GM12873 (cell line): ENCODE data around the gene GRIA4.

ENCODE experiments used
- CTCF ChIP-seq: IDR thresholded peaks from 2 replicates; pipeline ENCODE4 v1.5.1; 2012; ENCODE audit warnings: low read depth, mild to moderate bottlenecking, moderate library complexity, low read length, control low read depth; ENCODE audit not compliant: insufficient read depth; ENCODE audit errors: missing control alignments

GRIA4 gene

GRCh38 chr11:105609832-105610781, at the start of gene GRIA4:
GRIA4 (plus strand) TSS chr11:105610073; CDS start chr11:105610998, 925 bp downstream.
- TF ChIP-seq CTCF: no peak

- no peak for TF ChIP-seq CTCF
Measured at GRCh38 chr11:105573091-105573490, 36.8 kb upstream of the GRIA4 start.

GRCh38 chr11:105574974-105575373, 34.9 kb upstream of the GRIA4 start:
- no peak for TF ChIP-seq CTCF

- TF ChIP-seq CTCF: no peak
Measured at GRCh38 chr11:105577641-105578040, 32.2 kb upstream of the GRIA4 start.

GRCh38 chr11:105579111-105579510, 30.8 kb upstream of the GRIA4 start:
- no peak for TF ChIP-seq CTCF

GRCh38 chr11:105582497-105582896, 27.4 kb upstream of the GRIA4 start:
- TF ChIP-seq CTCF: no peak

GRCh38 chr11:105588001-105588400, 21.9 kb upstream of the GRIA4 start:
- TF ChIP-seq CTCF: no peak
